HepG2 (cell line): Measurements from ENCODE around the gene SDK1. TPM values are rescaled to one million over a fixed set of nuclear protein-coding genes. Genes with fewer than 3 reads are reported as not detected.

Source experiments
- ATF7 ChIP-seq, 2 experiments: fragments of 450-650 bp in 1 of 2; sonication (generic) in 1 of 2; formaldehyde crosslinking in 1 of 2; IDR thresholded peaks; 2 replicates each; pipeline versions ENCODE4 v1.4.0 to v1.6.1; 2016 to 2020; ENCODE audit warnings: antibody characterized with exemption in 1 of 2, mild to moderate bottlenecking in 1 of 2, missing genetic modification reagents in 1 of 2
- ELF3 ChIP-seq: IDR thresholded peaks from 2 replicates; pipeline ENCODE4 v1.6.1; 2016; ENCODE audit warnings: missing genetic modification reagents, missing compliant biosample characterization
- EP300 ChIP-seq, 3 experiments: sonication (generic) in 1 of 3; formaldehyde crosslinking in 1 of 3; IDR thresholded peaks; 2 replicates each; pipeline versions ENCODE4 v1.5.1 to v1.6.1; 2011 to 2020; ENCODE audit warnings: low read depth in 2 of 3, low read length in 2 of 3, borderline replicate concordance in 1 of 3, improper control_type of control experiment in 1 of 3, mild to moderate bottlenecking in 1 of 3, missing genetic modification reagents in 1 of 3, moderate library complexity in 1 of 3
- MAFG ChIP-seq: sonication (generic); formaldehyde crosslinking; IDR thresholded peaks from 2 replicates; pipeline ENCODE4 v1.5.1; 2020; ENCODE audit warnings: mild to moderate bottlenecking, missing genetic modification reagents
- MATR3 ChIP-seq: sonication (generic); formaldehyde crosslinking; IDR thresholded peaks from 2 replicates; pipeline ENCODE4 v1.4.0; 2020; ENCODE audit warnings: missing genetic modification reagents
- MTERF4 ChIP-seq: sonication (generic); formaldehyde crosslinking; IDR thresholded peaks from 2 replicates; pipeline ENCODE4 v1.8.0; 2023; ENCODE audit warnings: mild to moderate bottlenecking, missing genetic modification reagents
- MXD1 ChIP-seq: sonication (generic); formaldehyde crosslinking; IDR thresholded peaks from 2 replicates; pipeline ENCODE4 v1.4.0; 2020; ENCODE audit warnings: mild to moderate bottlenecking, missing genetic modification reagents
- MXD4 ChIP-seq: IDR thresholded peaks from 2 replicates; pipeline ENCODE4 v1.6.1; 2016; ENCODE audit warnings: mild to moderate bottlenecking, missing biosample characterization, missing genetic modification reagents
- NBN ChIP-seq: fragments of 450-650 bp; conservative IDR thresholded peaks from 2 replicates; pipeline ENCODE4 v1.6.1; 2017
- NCOA2 ChIP-seq: sonication (generic); formaldehyde crosslinking; IDR thresholded peaks from 2 replicates; pipeline ENCODE4 v1.8.0; 2022; ENCODE audit warnings: inconsistent platforms
- PREB ChIP-seq: sonication (generic); formaldehyde crosslinking; IDR thresholded peaks from 2 replicates; pipeline ENCODE4 v1.4.0; 2020; ENCODE audit warnings: missing genetic modification reagents
- SMYD3 ChIP-seq: sonication (generic); formaldehyde crosslinking; IDR thresholded peaks from 2 replicates; pipeline ENCODE4 v1.8.1; 2023; ENCODE audit warnings: mild to moderate bottlenecking, missing genetic modification reagents
- ZC3H13 ChIP-seq: sonication (generic); formaldehyde crosslinking; IDR thresholded peaks from 2 replicates; pipeline ENCODE4 v1.8.1; 2023; ENCODE audit warnings: mild to moderate bottlenecking, missing genetic modification reagents, moderate library complexity
- ZFP82 ChIP-seq: sonication (generic); formaldehyde crosslinking; IDR thresholded peaks from 2 replicates; pipeline ENCODE4 v1.5.1; 2020; ENCODE audit warnings: mild to moderate bottlenecking, missing genetic modification reagents, borderline replicate concordance
- ZNF142 ChIP-seq: sonication (generic); formaldehyde crosslinking; IDR thresholded peaks from 2 replicates; pipeline ENCODE4 v1.4.0; 2020; ENCODE audit warnings: missing genetic modification reagents
- ZNF264 ChIP-seq: sonication (generic); formaldehyde crosslinking; IDR thresholded peaks from 2 replicates; pipeline ENCODE4 v1.4.0; 2020; ENCODE audit warnings: missing genetic modification reagents
- ZNF441 ChIP-seq: sonication (generic); formaldehyde crosslinking; IDR thresholded peaks from 2 replicates; pipeline ENCODE4 v1.7.0; 2021; ENCODE audit warnings: missing genetic modification reagents, borderline replicate concordance
- ZNF503 ChIP-seq: sonication (generic); formaldehyde crosslinking; IDR thresholded peaks from 2 replicates; pipeline ENCODE4 v1.4.0; 2020; ENCODE audit warnings: missing genetic modification reagents
- ZNF598 ChIP-seq: sonication (generic); formaldehyde crosslinking; IDR thresholded peaks from 2 replicates; pipeline ENCODE4 v1.5.1; 2020; ENCODE audit warnings: mild to moderate bottlenecking, missing genetic modification reagents, borderline replicate concordance
- ZNF747 ChIP-seq: sonication (generic); formaldehyde crosslinking; IDR thresholded peaks from 2 replicates; pipeline ENCODE4 v1.8.1; 2023; ENCODE audit warnings: missing genetic modification reagents, mild to moderate bottlenecking, borderline replicate concordance
- ZNF816 ChIP-seq: sonication (generic); formaldehyde crosslinking; IDR thresholded peaks from 2 replicates; pipeline ENCODE4 v1.8.0; 2022; ENCODE audit warnings: missing genetic modification reagents, mild to moderate bottlenecking, borderline replicate concordance
- polyA plus RNA-seq, 8 experiments: library from polyadenylated mRNA; depleted of rRNA in 3 of 8; stranded (reverse) in 7 of 8; unstranded in 1 of 8; fragments of >200 nt; fragmentation: Illumina TruSeq in 4 of 8; extraction: Trizol in 4 of 8; gene quantifications; 2 replicates each; pipeline versions ENCODE4 v1.2.1 to v1.2.3, GENCODE V29; 2011 to 2016; ENCODE audit warnings: low read depth in 4 of 8, missing spikeins in 1 of 8, mixed read lengths in 1 of 8; ENCODE audit not compliant: insufficient read depth in 1 of 8
- total RNA-seq, 5 experiments: library from RNA; depleted of rRNA; stranded (reverse); fragments of >200 nt; fragmentation: Illumina TruSeq; extraction: Trizol; gene quantifications; 2 replicates each; pipeline ENCODE4 v1.2.3, GENCODE V29; 2016; ENCODE audit warnings: low read depth in 1 of 5

The SDK1 gene
- total and polyA plus RNA-seq, 2 of the 13 experiments (the other 11 are each of a cell fraction or from before 2014, with no cell fraction given) = 0.35 to 2.4 TPM

GRCh38 chr7:3953133-3953532 is 652.1 kb downstream of the SDK1 start (continued):
- no peak for TF ChIP-seq ZNF598 (CRISPR knock-in tag)
- no peak for TF ChIP-seq ATF7 (IDR thresholded peaks at IDR 0.05)
- TF ChIP-seq ATF7 (CRISPR knock-in tag; IDR thresholded peaks at IDR 0.05) = no peak
- TF ChIP-seq ZFP82 (CRISPR knock-in tag) = no peak
- TF ChIP-seq EP300 (IDR thresholded peaks at IDR 0.05; ENCODE audit: low read depth in 2 of 2, low read length in 2 of 2) = peak in 1 of 2 experiments; percentile 86; a peak in 2 of 4 replicates
- peak; percentile 89 for TF ChIP-seq EP300 (CRISPR knock-in tag; IDR thresholded peaks at IDR 0.05; ENCODE audit: borderline replicate concordance)
- no peak for TF ChIP-seq MXD1
- TF ChIP-seq SMYD3 (CRISPR knock-in tag) = no peak
- TF ChIP-seq NBN = no peak
- no peak for TF ChIP-seq PREB (CRISPR knock-in tag)
- TF ChIP-seq MXD4 (CRISPR knock-in tag) = no peak
- no peak for TF ChIP-seq ZNF142
- no peak for TF ChIP-seq ZNF816
- TF ChIP-seq ZNF747 = no peak
- peak; percentile 86 for TF ChIP-seq NCOA2 (CRISPR knock-in tag)
- TF ChIP-seq ZNF503 (CRISPR knock-in tag) = no peak
- no peak for TF ChIP-seq MAFG (CRISPR knock-in tag)
- no peak for TF ChIP-seq ZC3H13 (CRISPR knock-in tag)
- TF ChIP-seq ZNF441 = no peak
- TF ChIP-seq ELF3 (CRISPR knock-in tag) = peak; percentile 87
- no peak for TF ChIP-seq ZNF264 (CRISPR knock-in tag)
- no peak for TF ChIP-seq MATR3 (CRISPR knock-in tag)
- TF ChIP-seq MTERF4 (CRISPR knock-in tag) = no peak
